G401 (cell line): ENCODE results near the gene PPP1R3F. TPM values are rescaled to one million over a fixed set of nuclear protein-coding genes. Genes with fewer than 3 reads are reported as not detected.
A peak's percentile ranks its signal among the peaks of the same experiment; 100 is the strongest.

Experiments
- DNase-seq: peaks from one replicate; pipeline ENCODE4 v3.0.0-alpha.2; 2015; ENCODE audit warnings: low spot score
- in situ Hi-C: cut with HindIII; loops from 2 replicates; pipeline ENCODE4 v1.10.0; 2016; ENCODE audit warnings: low sequenced_read_pairs, mixed read lengths
- total RNA-seq: library from RNA; depleted of rRNA; stranded (reverse); fragments of >200 nt; shearing (Covaris generic); gene quantifications from 2 replicates; pipeline ENCODE4 v1.2.3, GENCODE V29; 2014; rRNA removed

The PPP1R3F gene
- total RNA-seq, result 2.0 and 2.5 TPM in 2 replicates

- in situ Hi-C loops, result no loop called here
- DNase-seq, result no peak
Measured at GRCh38 chrX:49269767-49270248, at the start of gene PPP1R3F. Gene PPP1R3F, plus strand, starts transcription at chrX:49269793. Its CDS starts 77 bp downstream, at chrX:49269870.

- DNase-seq, result no peak
- in situ Hi-C loops, result no loop called here
Measured at GRCh38 chrX:49220100-49220499, 49.5 kb upstream of the PPP1R3F start.

DNA sequence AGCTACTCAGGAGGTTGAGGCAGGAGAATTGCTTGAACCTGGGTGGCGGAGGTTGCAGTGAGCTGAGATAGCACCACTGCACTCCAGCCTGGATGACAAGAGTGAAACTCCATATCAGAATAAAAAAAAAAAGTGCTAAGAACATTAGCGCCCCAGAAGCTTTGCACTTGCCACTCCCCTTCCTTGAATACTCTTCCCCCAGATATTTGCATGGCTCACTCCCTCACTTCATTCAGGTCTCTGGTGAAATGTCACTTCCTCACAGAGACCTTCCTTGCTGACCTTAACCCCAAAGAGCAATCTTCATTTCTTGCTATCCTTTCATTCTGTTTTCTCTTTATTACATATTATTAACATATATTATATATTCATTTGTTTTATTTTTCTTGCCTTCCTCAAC lies 47.7 kb upstream of the PPP1R3F start:
- in situ Hi-C loops, result no loop called here
- DNase-seq, result no peak

DNA sequence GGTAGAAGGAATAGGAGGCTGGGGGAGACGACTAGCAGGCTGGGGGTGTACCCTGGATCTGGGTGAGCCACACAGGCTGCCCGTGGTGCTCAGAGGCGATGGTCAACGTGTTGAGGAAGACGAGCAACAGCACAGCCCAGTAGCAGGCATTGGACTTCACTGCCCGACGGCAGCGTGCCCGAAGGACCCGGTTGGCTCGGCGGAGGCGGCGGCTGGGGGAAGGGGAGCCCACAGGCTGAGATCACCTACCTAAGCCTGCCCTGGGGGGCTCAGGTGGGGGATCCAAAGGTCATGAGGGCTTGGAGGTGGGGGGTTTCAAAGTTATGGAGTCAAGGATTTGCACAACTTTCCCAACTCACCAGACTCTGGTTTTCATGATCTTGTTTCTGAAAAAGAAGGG lies 43.7 kb upstream of the PPP1R3F start:
- in situ Hi-C loops, result no loop called here
- no peak for DNase-seq

DNA sequence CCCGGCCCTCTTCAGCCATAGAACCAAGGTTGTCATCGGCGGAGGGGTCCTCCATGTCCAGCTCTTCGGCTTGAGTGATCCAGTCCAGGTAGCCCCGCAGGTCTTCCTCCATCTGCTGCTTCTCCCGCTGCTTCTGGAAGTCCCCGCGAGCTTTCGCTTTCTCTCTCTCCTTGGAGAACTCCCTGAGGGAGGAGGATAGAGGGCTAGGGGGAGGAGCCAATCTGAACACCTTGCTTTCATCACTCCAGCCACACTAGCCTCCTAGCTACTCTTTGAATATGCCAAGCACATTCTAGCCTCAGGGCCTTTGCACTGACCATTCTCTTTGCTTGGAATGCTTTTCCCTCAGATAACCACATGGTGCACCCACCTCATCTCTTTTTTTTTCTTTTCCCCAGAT lies 42.6 kb upstream of the PPP1R3F start:
- in situ Hi-C loops, result no loop called here
- DNase-seq, result no peak

DNA sequence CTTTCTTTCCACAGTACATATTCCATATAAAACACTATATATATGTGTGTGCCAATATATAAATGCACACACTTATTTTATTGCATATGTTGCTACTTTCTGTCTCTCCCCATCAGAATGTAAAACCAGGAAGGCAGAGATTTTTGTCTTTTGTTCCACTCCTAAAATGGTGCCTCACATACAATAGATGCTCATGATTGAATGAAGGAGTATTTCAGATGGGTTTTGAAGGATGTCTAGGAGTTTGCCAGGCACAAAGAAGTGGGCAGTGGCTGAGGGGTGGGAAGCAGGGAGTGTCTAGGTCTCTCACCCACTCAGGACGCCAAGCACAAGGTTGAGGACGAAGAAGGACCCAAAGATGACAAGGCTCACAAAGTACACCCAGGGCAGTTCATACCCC lies 41.9 kb upstream of the PPP1R3F start:
- in situ Hi-C loops, result no loop called here
- no peak for DNase-seq

- no peak for DNase-seq
- in situ Hi-C loops, result no loop called here
Measured at GRCh38 chrX:49228185-49228584, 41.4 kb upstream of the PPP1R3F start.

GRCh38 chrX:49230500-49231232 lies 38.9 kb upstream of the PPP1R3F start:
- in situ Hi-C loops, result no loop called here
- DNase-seq, result peak; percentile 7

- in situ Hi-C loops, result no loop called here
- DNase-seq, result no peak
Measured at GRCh38 chrX:49231333-49232000, 38.1 kb upstream of the PPP1R3F start.

- in situ Hi-C loops, result no loop called here
- no peak for DNase-seq
Measured at GRCh38 chrX:49232525-49232924, 37.1 kb upstream of the PPP1R3F start.

GRCh38 chrX:49233176-49233575 lies 36.4 kb upstream of the PPP1R3F start, which contains the start of gene CACNA1F:
Gene CACNA1F, minus strand, starts transcription at chrX:49233340. Its CDS starts 31 bp downstream, at chrX:49233309.
- DNase-seq, result no peak
- in situ Hi-C loops, result no loop called here

DNA sequence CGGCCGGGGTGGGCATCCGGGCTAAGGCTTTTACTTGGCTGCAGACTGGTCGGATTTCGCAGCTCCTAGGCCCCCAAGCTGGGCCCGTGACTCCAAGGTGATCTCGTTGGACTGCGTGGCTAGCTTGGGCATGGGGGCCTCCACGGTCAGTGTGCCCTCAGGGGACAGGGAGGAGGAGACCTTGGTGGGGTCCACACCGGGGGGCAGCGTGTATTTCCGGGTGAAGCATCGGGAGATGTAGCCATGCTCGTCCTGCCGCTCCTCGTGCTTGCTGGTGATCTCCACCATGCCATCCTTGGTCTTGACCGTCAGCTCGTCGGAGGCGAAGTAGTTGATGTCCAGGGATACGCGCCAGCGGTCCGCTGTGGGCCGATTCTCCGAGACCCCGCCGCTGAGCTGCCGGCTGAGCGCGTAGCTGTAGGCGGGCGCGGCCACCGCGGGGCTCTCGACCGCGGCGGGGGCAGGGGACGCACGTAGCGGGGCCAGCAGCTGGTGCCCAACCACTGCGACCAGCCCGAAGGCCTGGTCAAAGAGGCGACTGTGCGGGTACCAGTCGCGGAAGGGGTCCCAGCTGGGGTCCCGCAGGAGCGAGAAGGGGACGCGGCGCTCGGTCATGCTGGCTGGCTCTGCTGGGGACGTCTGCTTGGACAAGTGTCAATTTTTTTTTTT lies 35.6 kb upstream of the PPP1R3F start:
- no peak for DNase-seq
- in situ Hi-C loops, result no loop called here

DNA sequence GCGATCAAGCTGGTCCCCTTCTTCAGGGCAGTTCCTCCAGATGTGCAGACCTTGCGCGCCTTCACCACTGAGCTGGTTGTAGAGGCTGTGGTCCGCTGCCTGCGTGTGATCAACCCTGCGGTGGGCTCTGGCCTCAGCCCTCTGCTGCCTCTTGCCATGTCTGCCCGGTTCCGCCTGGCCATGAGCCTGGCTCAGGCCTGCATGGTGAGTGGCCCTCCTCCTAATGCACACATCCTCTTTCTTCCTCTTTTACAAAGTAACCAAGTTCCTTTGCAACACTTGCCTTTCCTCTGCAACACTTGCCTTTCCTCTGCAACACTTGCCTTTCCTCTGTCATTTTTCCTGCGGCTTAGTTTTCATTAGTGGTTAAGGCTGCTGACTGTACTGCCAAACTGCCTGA lies 32.5 kb upstream of the PPP1R3F start:
- in situ Hi-C loops, result no loop called here
- DNase-seq, result no peak

DNA sequence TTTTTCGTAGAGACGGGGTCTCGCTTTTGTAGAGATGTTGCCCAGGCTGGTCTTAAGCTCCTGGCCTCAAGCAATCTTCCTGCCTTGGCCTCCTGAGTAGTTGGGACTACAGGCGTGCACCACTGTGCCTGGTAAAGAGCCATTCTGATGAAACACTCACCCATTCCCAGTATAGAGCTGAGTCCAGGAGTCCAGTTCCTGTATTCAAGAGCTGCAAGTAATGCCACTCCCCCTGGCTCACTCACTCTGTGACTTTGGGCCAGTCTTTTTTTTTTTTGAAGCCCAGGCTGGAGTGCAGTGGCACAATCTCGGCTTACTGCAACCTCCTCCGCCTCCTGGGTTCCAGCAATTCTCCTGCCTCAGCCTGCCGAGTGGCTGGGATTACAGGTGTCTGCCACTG lies 30.9 kb upstream of the PPP1R3F start:
- in situ Hi-C loops, result no loop called here
- DNase-seq, result no peak

DNA sequence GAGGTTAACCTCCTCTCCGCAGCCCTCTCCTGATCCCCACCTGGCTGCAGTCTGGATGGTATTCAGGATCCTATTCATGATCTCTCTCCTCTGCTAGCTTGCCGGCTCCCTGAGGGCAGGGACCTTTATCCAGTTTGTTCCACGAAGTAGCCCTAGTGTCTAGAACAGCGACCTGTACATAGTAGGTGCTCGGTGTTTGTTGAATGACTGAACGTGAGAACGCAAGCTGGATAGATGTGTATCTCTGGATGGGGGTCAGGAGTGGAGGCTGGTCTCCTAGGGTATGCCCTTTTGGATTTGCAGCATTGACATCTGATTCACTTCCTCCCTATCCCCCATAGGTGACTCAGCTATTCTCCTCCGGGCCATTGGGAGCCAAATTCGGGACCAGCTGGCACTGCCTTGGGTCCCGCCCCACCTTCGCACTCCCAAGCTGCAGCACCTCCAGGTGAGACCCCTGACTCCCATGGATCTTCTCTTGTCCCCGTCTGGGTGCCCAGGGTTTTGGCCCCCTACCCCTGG lies 27.0 kb upstream of the PPP1R3F start:
- no peak for DNase-seq
- in situ Hi-C loops, result no loop called here

GRCh38 chrX:49243166-49243565 lies 26.4 kb upstream of the PPP1R3F start:
- in situ Hi-C loops, result no loop called here
- no peak for DNase-seq

DNA sequence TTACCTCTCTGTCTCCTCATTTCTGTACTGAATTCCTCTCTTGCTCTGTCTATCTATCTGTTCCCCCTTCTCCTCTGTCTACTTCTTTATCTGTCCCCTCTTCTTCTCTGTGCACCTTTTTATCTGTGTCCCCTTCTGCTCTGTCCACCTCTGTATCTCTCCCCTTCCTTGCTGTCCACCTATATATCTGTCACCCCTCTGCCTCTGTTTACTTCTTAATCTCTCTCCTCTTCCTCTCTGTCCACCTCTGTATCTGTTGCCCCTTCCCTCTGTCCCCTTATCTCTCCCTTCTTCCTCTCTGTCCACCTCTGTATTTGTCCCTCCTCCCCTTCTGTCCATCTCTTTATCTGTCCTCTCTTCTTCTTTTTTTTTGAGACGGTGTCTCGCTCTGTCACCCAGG lies 25.4 kb upstream of the PPP1R3F start:
- DNase-seq, result no peak
- in situ Hi-C loops, result no loop called here

DNA sequence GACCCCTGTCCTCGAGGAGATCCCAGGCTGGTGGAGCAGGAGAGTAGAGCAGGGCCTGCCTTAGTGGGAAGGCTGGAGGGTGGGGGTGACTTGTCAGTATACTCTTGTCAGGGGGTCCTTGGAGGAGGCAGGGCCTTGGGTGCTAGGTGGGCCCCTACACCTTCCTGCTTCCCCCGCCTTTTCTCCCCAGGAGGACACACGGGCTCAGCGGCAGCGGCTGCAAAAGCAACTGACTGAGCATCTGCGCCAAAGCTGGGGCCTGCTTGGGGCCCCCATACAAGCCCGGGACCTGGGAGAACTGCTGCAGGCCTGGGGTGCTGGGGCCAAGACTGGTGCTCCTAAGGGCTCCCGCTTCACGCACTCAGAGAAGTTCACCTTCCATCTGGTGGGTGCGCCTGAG lies 23.1 kb upstream of the PPP1R3F start:
- in situ Hi-C loops, result no loop called here
- no peak for DNase-seq

DNA sequence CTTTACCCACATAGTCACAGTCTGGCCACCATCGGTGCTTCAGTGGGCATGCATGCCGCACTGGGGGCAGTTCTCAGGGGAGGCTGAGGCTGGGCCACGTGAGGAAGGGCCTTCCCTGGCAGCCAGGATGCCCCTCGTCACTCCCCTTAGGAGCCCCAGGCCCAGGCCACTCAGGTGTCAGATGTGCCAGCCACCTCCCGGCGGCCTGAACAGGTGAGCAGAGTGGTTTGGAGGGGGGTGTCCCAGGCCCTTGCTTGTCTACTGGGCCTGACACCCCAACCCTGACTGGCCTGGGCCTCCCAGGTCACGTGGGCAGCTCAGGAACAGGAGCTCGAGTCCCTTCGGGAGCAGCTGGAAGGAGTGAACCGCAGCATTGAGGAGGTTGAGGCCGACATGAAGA lies 22.2 kb upstream of the PPP1R3F start:
- in situ Hi-C loops, result no loop called here
- no peak for DNase-seq
